ENCODE measurements around the gene SNORC.

Gene SNORC

GRCh38 chr2:232882085-232882484, 12.0 kb downstream of the SNORC start:
- Histone ChIP-seq H3K9me3 (ENCODE audit: low read length) (no peaks in the 10 kb centered on the region), H3K27me3 (ENCODE audit: insufficient read depth, low read length) (no peaks in the 10 kb centered on the region), H3K9me2 (ENCODE audit: low read depth, low read length) (no peaks in the 10 kb centered on the region), H3K4me1 (ENCODE audit: insufficient read depth, low read length, severe bottlenecking) (no peaks in the 10 kb centered on the region), H3F3A (ENCODE audit: insufficient read depth, low read length) (no peaks in the 10 kb centered on the region), H3K4me3 (ENCODE audit: low read depth, low read length, poor library complexity, severe bottlenecking) (no peak overlapping the region), H3K79me2 (ENCODE audit: insufficient read depth, low read length) (no peaks in the 10 kb centered on the region), H2AFZ (ENCODE audit: low read length) (no peak overlapping the region), H3K36me3 (ENCODE audit: insufficient read depth, low read length) (no peaks in the 10 kb centered on the region), H3K4me2 (ENCODE audit: low read length) (no peak overlapping the region), H3K27ac (ENCODE audit: low read depth, low read length, poor library complexity, severe bottlenecking) (no peak overlapping the region), H3K9ac (ENCODE audit: low read length) (no peak overlapping the region), H4K20me1 (ENCODE audit: insufficient read depth, low read length) (no peaks in the 10 kb centered on the region)
- no peak for TF ChIP-seq EZH2 (IDR thresholded peaks at IDR 0.05; ENCODE audit: borderline replicate concordance, low read length)
- TF ChIP-seq CTCF (IDR thresholded peaks at IDR 0.05; ENCODE audit: low read length) = no peak

- Histone ChIP-seq H3K27ac (ENCODE audit: low read depth, low read length, poor library complexity, severe bottlenecking) (no peak overlapping the region), H3K36me3 (ENCODE audit: insufficient read depth, low read length) (no peaks in the 10 kb centered on the region), H3K4me1 (ENCODE audit: insufficient read depth, low read length, severe bottlenecking) (no peaks in the 10 kb centered on the region), H3K79me2 (ENCODE audit: insufficient read depth, low read length) (no peaks in the 10 kb centered on the region), H3K9me2 (ENCODE audit: low read depth, low read length) (no peaks in the 10 kb centered on the region), H3K4me2 (ENCODE audit: low read length) (no peak overlapping the region), H3K4me3 (ENCODE audit: low read depth, low read length, poor library complexity, severe bottlenecking) (no peak overlapping the region), H3F3A (ENCODE audit: insufficient read depth, low read length) (no peaks in the 10 kb centered on the region), H3K27me3 (ENCODE audit: insufficient read depth, low read length) (no peaks in the 10 kb centered on the region), H2AFZ (ENCODE audit: low read length) (no peak overlapping the region), H4K20me1 (ENCODE audit: insufficient read depth, low read length) (no peaks in the 10 kb centered on the region), H3K9ac (ENCODE audit: low read length) (no peak overlapping the region), H3K9me3 (ENCODE audit: low read length) (no peaks in the 10 kb centered on the region)
- TF ChIP-seq CTCF (IDR thresholded peaks at IDR 0.05; ENCODE audit: low read length) = no peak
- no peak for TF ChIP-seq EZH2 (IDR thresholded peaks at IDR 0.05; ENCODE audit: borderline replicate concordance, low read length)
Measured at GRCh38 chr2:232882505-232883115, 12.5 kb downstream of the SNORC start.

GRCh38 chr2:232883116-232883721, 13.2 kb downstream of the SNORC start:
- no peak overlapping the region for H3K9ac ChIP-seq (ENCODE audit: low read length)
- H3K9me2 ChIP-seq (ENCODE audit: low read depth, low read length) = no peaks in the 10 kb centered on the region
- H3F3A ChIP-seq (ENCODE audit: insufficient read depth, low read length) = no peaks in the 10 kb centered on the region
- H3K4me1 ChIP-seq (ENCODE audit: insufficient read depth, low read length, severe bottlenecking) = no peaks in the 10 kb centered on the region
- H3K79me2 ChIP-seq (ENCODE audit: insufficient read depth, low read length) = no peaks in the 10 kb centered on the region
- H3K27ac ChIP-seq (ENCODE audit: low read depth, low read length, poor library complexity, severe bottlenecking) = no peak overlapping the region
- no peaks in the 10 kb centered on the region; the same call in 1 of the 2 replicates for H3K27me3 ChIP-seq (ENCODE audit: insufficient read depth, low read length)
- TF ChIP-seq CTCF (IDR thresholded peaks at IDR 0.05; ENCODE audit: low read length) (no peak), EZH2 (IDR thresholded peaks at IDR 0.05; ENCODE audit: borderline replicate concordance, low read length) (no peak)
- no peaks in the 10 kb centered on the region for H4K20me1 ChIP-seq (ENCODE audit: insufficient read depth, low read length)
- H2AFZ ChIP-seq (ENCODE audit: low read length) = no peak overlapping the region
- no peaks in the 10 kb centered on the region for H3K36me3 ChIP-seq (ENCODE audit: insufficient read depth, low read length)
- no peak overlapping the region for H3K4me2 ChIP-seq (ENCODE audit: low read length)
- no peaks in the 10 kb centered on the region for H3K9me3 ChIP-seq (ENCODE audit: low read length)
- no peak overlapping the region for H3K4me3 ChIP-seq (ENCODE audit: low read depth, low read length, poor library complexity, severe bottlenecking)
